Activated CD8-positive, alpha-beta memory T cell treated with anti-CD3 and anti-CD28 coated beads for 1 hour (primary cell): ENCODE measurements around the gene INO80D.
A peak's percentile ranks its signal among the peaks of the same experiment; 100 is the strongest.
"Not testable (repeated sequence)": the region's sequence is repeated elsewhere in the genome, so short reads cannot be mapped to it uniquely, and the experiment has no call there.

ENCODE experiments used
- DNase-seq, 2 donors: peaks; one replicate each; pipeline ENCODE4 v3.0.0-alpha.2; 2020; ENCODE audit warnings: low read depth in 1 of 2; ENCODE audit errors: extremely low read depth in 1 of 2

Gene INO80D

GRCh38 chr2:206085742-206086445, at the start of gene INO80D:
INO80D (minus strand) TSS chr2:206086174; CDS start chr2:206063016, 23,158 bp downstream.
- DNase-seq, result peak; percentile 47 to 55

DNA sequence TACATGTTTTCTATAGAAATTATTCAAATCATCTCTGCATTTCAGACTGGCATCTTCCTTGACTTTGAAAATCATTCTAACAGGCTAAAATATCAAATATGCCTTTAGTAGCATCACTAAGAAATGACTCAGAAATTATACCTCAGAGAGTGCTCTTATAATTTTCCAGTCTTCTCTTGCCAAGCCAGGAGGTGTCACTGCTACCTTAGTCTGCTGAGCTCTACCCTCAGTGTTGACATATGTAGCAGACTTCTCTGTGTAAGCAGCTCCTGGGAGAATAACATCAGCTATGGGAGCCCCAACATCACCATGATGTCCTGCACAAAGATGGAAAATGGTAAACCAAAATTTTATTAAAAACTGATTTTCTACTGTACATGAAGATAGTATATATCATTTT, 41.7 kb upstream of the INO80D start:
- DNase-seq, result no peak

- DNase-seq, result no peak
Measured at GRCh38 chr2:206125901-206126300, 39.9 kb upstream of the INO80D start.

GRCh38 chr2:206122569-206122968, 36.6 kb upstream of the INO80D start:
- DNase-seq, result not testable (repeated sequence)

DNA sequence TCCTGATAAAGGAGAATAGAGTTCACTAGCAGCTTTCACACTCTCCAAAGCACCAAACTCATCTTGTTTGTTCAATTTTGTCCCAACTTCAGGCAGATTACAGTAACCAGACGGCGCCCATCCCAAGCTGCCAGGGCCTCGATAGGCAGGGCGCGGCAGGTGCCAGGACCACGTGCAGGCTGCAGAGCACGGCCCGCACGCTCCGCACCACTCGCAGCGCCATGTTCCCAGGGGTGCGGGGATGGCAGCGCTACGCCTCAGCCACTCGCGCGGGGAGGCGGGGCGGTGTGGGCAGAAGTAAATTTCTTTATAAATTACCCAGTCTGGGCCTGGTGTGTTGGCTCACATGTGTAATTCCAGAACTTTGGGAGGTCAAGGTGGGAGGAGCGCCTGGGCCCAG, 30.3 kb upstream of the INO80D start:
- DNase-seq, result no peak

- DNase-seq, result no peak
Measured at GRCh38 chr2:206115026-206115578, 29.1 kb upstream of the INO80D start.

DNA sequence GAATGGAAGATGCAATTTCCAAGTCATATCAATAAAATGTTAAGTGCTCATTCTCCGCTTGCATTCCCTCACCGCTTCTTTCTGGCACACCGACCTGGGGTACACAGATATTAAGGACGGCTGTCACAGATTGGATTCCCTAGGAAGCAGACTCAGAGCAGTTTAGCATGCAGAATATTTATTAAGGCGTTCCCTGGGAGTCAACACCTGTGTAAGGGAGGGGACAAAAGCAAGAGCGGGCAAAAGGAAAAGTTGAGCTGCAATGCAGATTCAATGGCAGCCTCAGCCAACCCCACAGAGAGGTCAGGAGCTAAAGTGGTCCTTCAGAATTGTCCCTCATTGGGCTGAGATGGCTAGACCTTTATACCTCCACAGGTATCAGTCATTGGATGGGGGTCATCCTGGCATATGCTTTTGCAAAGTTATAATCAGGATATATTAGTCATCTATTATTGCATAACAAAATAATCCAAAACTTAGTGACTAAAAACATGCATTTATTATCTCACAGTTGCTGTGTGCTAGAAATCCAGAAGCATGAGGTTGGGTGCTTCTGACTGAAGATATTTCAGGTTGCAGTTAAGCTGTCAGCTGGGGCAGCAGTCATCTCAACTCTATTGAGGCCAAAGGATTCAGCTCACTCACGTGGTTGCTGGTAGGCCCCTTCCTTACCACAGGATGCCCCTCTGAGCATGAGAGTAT, 27.0 kb upstream of the INO80D start:
- DNase-seq, result no peak

GRCh38 chr2:206112108-206112507, 26.1 kb upstream of the INO80D start:
- DNase-seq, result no peak

DNA sequence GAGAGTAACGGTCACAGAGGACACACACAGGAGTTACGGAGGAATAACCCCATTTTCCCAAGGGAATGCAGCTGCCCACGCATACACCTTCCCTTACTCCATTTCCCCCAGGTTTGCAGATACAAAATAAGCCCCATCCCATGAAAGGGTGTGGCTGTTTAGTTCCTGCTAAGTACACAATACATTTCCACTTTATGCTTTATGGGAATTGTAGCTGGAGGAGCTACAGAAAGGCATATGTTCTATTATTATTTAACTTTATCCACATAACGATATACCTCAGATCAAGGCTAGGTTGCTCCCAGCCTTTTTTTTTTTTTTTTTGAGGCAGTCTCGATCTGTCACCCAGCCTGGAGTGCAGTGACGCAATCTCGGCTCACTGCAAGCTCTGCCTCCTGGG, 22.7 kb upstream of the INO80D start:
- DNase-seq, result no peak

DNA sequence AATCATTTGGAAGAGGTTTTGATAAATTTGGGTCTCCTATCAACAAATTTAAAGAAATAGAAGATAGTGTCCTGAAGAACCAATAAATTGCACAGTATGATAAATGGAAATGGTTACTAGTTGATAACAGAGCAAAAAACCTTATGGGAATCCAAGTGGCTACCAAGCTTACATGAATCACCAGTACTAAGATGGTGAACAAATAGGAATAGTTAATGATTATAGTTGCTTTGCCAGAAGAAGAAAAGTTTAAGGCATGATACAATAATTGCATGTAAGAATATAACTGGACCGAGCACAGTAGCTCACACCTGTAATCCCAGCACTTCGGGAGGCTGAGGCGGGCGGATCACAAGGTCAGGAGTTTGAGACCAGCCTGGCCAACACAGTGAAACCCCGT, 19.6 kb upstream of the INO80D start:
- DNase-seq, result no peak

DNA sequence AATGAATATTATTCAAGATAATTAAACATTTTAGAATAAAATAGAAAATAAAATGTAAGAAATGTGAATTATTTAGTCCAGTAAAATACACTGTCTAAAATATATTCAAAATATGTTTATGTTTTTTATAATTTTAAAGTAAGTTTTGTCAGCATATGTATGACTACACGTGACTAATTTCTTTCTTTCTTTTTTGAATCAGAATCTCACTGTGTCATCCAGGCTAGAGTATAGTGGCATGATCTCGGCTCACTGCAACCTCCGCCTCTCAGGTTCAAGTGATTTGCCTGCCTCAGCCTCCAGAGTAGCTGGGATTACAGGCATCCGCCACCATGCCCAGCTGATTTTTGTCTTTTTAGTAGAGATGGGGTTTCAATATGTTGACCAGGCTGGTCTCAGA, 19.1 kb upstream of the INO80D start:
- no peak for DNase-seq

DNA sequence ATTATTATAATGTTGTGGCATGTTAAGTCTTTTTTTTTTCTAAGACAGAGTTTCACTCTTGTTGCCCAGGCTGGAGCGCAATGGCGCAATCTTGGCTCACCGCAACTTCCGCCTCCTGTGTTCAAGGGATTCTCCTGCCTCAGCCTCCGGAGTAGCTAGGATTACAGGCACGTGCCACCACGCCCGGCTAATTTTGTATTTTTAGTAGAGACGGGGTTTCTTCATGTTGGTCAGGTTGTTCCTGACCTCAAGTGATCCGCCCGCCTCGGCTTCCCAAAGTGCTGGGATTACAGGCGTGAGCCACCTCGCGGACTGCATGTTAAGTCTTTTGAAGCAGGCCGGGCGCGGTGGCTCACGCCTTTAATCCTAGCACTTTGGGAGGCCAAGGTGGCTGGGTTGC, 12.9 kb upstream of the INO80D start:
- DNase-seq, result not testable (repeated sequence)

- no peak for DNase-seq
Measured at GRCh38 chr2:206098471-206098870, 12.5 kb upstream of the INO80D start.

GRCh38 chr2:206096876-206097275, 10.9 kb upstream of the INO80D start:
- no peak for DNase-seq

GRCh38 chr2:206095536-206096332, 9.8 kb upstream of the INO80D start:
- no peak for DNase-seq

GRCh38 chr2:206092297-206092696, 6.3 kb upstream of the INO80D start:
- DNase-seq, result no peak

DNA sequence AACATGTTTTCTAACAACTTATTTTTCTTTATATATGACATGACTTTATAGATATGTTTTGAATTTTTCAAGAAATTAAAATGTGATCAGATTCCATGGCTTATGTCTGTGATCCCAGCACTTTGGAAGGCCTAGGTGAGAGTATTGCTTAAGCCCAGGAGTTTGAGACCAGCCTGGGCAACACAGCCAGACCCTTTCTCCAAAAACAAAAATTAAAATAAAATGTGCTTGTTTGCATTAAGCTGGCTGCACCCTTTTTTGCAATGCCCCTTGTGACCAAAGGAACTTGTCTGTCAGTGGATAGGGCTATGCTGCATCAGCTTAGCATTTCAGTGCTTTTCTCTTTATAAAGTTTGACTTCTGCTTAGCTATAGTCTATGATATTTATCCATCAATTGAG, 2.3 kb upstream of the INO80D start:
- no peak for DNase-seq

DNA sequence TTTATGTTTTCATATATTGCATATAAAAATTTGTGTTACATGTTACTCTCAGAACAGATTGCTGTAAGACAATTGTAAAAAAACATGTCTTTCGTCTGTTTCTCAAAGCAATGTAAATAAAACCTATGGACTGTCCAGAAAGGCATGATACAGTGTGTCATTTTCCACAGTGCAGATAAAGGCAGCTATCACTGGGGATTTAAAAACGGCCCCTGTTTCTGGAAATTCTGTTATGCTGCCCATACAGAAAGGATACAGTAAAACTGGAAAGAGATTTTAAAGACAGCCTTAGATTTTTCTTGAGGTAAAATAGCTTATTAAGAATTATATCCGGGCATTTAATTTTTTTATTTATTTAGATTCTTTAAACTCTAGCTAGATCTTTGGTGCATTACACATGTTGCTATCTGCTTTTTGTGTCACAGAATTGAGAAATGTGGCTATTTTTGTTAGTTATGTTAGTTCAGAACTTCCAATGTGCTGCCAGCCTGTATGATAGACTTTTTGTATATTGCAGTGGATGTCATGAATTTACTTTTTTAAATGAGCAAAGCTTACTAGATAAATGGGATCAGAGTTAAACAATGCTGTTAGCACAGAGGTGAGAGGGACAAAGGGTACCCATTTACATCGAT, 859 bp upstream of the INO80D start:
- DNase-seq, result no peak

- peak in 1 of 2 donors; percentile 23 for DNase-seq
Measured at GRCh38 chr2:206084870-206085741, 868 bp downstream of the INO80D start.

GRCh38 chr2:206084439-206084869, 1.5 kb downstream of the INO80D start:
- no peak for DNase-seq
